Fibroblast of skin of scalp (primary cell): ENCODE measurements around the gene COX20.
"Not testable (repeated sequence)": the region's sequence is repeated elsewhere in the genome, so short reads cannot be mapped to it uniquely, and the experiment has no call there.

Experiments
- DNase-seq: peaks from one replicate; pipeline ENCODE4 v3.0.0-alpha.2; 2013

COX20 gene

DNA sequence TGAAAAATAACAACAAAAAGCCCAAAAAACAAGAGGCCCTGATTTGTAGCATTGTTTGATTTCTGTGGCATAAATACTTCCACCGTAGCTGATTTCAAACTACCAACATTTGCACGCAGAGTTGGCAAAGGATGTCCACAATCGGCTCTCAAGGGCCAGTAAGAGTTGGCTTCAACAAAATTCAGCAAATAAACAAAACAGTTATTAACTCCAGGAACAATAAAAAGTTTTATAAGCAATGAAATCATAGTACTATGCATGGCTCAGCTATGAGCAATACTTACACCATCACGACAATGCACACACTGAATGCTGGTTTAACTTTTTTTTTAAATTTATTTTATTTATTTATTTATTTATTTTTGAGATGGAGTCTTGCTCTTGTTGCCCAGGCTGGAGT, 8.7 kb upstream of the COX20 start:
- DNase-seq = no peak

DNA sequence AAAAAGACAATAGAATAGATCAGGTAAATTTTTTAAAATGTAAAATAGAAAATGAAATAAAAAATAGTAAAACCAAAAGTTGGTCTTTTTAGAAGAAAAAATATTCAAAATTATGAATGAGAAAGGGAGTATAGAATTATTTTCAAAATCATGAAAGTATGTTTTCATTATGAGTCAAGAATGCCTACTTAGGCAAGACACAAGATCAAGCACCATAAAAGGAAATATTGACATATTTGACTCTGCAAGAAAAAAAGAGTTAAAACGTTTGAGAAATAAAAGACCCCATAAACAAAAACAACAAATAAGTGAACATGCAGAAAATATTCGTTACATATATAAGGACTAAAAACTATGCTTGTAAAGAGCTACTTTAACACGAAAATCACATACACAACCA, 4.8 kb upstream of the COX20 start:
- DNase-seq = peak; percentile 57

DNA sequence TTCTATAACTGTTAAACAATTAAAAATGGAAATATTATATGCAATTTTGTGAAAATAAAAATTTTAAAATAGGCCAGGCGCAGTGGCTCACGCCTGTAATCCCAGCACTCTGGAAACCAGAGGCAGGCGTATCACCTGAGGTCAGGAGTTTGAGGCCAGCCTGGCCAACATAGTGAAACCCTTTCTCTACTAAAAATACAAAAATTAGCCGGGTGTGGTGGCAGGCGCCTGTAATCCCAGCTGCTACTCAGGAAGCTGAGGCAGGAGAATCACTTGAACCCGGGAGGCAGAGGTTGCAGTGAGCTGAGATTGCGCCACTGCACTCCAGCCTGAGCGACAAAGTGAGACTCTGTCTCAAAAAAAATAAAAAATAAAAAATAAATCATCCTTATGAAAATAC, 2.2 kb upstream of the COX20 start:
- DNase-seq = not testable (repeated sequence)

DNA sequence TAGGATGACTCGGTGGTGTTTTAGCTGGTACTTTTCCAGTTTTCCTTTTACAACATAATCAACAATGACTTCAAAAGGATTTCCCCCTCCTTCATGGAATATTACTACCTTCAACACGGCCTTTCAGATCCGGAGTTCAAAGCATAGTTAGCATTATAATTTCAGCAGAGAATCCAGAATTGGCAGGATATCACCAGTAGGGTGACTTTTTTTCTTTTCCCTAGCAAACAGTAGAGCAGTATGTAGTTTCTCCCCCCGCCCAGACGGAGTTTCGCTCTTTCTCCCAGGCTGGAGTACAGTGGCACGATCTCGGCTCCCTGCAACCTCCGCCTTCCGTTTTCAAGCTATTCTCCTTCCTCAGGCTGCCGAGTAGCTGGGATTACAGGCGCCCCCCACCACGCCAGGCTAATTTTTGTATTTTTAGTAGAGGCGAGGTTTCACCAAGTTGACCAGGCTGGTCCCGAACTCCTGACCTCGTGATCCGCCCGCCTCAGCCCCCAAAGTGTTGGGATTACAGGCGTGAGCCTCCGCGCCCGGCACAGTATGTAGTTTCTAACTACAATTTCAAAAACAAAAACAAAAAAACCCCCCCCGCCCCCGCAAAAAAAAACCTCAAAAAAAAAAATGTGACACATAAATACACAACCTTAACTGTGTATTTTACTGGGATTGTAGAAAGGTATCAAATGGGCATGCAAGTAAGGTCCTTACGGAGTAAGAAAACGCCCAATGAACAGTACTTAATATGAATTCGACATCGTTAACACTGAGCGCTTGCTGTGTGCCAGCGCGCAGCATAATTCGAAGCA, 1.5 kb upstream of the COX20 start:
- DNase-seq = peak; percentile 85

DNA sequence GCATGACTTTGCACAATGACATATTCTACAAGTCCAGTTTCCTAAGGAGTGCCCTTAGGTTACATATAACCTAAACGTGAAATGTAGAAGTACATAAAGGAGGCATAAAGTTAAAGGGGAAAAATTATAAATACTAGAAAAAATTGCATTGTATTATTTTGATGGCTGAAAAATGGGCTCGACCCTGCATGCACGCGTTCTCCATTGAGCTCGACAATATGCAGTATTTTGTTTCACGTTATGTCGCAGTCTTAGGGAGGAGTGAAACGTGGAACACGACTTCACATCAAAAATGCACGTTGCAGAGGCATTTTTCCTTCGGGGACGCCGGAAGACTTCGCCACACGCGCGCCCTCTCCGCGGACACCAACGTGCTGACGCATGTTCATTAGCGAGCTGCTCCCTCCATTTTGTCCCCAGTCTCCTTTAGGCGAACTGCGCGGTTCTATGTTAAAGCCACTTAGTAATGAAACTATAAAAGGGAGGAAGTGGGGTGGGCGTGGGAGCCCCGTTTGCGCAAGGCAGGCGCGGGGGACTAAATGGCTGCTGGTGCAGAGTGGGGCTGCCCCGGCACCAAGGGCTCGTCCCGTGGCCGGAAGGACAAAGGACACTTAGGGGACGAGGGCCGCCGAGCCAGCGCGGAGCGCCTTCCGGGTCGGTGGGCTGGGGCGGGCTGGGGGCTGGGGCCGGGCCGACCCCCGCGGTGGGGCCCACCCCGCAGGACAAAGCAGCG, 749 bp upstream of the COX20 start:
- peak; percentile 95 for DNase-seq

DNA sequence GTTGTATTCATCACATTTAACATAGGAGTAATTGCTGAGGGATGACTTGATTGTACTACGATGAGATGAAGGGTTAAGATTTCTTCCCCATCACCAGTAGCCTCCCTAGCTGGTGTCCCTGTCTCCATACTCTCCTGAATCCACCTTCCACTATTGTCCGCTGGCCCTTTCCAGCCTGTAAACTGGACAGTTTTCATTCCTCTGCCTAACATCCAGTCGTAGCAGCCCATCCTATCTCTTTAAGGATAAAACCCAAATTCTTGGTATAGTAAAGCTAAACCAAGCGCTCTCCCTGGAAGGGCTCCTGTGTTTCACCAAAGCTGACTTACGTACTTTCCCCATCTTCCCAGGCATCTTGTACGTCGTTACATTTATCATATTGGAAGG, 670 bp downstream of the COX20 start:
- DNase-seq = no peak

DNA sequence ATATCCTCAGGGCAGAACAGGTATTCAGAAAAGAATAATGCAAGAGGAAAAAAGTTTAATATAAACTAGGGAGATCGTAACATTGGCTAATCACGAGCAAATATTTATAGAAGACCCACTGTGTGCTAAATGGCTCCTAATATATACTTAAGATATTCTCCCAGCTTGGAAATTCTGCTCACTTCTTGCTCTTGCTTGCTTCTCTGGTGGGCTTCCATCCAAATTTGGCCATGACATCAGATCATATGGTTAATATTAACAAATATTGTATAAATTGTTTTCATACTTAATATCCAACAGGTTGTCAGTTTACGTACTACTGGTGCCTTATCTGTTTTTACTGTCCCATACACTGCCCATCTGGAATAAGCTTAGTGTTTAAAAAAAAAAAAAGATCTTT, 1.1 kb downstream of the COX20 start:
- no peak for DNase-seq

DNA sequence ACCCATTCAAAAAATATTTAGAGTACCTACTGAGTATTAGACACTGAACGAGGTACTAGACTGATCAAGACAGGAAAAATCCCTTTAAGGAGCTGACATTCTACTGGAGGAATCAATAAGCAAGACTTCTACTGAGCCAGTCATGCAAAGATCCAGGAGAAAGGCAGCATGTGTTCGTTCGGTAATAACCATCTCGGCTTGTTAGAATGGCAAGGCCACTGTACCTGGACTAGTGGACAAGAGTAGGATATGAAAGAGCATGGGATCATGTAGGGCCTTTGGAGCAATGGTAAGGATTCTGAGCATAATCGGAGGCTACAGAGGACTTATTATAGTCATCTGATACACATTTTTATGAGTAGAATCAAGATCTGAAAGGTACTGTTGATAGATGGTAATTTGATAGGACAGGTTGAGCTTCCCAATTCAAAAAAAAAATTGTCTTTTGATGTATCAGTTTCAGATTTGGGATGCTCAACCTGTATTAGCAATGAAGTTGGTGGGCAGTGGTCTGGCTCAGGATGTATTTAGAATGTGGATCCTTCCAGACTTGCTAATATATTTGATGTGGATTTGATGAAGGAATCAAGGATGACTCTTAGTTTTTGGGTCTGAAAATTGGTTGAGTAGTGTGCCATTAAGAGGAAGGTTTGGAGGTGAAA, 2.3 kb downstream of the COX20 start:
- DNase-seq = no peak

DNA sequence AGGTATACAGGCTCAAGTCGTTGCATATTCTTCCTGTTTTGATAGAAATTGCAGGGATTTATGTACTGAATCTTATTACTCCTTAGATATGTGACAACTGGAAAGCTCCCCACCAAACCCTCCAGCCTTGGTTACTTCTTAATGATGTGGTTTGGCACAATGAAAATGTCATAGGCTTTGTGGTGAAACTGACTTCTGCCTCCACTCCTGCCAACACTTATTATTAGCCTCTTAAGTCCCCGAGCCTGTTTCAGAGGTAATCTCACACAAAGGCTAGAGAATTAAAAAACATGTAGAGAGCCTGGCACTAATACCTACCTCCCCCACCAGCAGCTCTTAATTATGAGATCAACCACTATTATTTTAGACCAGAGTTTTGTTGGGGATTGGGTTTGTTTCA, 4.2 kb downstream of the COX20 start:
- no peak for DNase-seq

DNA sequence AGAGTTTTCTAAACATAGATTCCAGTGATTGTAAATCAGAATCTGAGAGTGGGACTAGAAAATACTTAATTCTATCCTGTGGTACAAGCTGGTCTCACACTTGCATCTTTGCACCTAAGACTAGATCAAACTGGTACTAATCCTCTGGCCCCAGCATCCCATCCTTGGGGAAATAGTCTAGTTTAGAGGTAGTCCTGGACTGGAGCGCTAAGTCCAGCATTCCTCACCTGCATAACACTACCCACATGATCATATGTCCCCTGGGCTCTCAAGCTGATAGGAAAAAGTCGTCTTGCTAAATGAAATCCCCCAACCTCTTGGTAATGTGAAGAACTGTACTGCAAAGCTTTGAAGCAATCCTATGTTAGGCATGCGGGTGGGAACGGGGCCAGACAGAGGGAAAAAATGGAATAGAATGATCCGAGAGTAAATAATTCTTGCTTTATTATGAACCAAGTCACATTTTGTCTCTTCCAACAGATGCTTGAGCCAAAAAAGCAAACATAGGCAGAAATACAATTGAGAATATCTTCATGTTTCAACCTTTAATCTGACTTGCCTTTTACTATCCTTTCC, 4.8 kb downstream of the COX20 start:
- DNase-seq = no peak

DNA sequence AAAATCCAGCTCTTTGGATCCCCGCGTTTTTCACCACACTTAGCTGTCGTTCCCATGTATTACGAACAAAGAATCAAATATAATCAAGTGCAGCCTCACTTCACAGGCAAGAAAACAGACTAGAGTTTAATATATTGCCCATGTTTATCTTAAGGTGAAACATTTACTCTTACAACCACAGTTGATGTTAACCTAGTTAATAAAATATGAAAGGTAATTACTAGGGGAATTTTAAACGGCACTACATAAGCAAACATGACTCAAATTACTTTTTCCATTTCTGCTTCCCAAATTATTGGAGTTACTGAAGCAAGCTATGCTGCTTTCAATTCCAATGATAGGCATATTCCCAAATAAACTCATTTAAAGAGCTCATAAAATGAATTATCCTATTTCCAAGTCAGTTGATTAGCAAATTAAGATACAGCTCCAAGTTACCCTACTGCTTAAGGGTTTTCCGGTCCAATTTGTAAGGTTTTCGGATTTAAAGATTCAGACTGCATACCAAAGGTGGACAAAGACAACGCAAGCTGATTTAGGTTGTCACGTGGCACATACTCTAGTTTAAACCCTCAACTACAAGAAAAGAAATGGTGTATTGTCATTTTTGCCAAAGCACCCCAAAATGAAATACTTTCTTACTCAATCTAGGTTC, 5.9 kb downstream of the COX20 start:
- no peak for DNase-seq

DNA sequence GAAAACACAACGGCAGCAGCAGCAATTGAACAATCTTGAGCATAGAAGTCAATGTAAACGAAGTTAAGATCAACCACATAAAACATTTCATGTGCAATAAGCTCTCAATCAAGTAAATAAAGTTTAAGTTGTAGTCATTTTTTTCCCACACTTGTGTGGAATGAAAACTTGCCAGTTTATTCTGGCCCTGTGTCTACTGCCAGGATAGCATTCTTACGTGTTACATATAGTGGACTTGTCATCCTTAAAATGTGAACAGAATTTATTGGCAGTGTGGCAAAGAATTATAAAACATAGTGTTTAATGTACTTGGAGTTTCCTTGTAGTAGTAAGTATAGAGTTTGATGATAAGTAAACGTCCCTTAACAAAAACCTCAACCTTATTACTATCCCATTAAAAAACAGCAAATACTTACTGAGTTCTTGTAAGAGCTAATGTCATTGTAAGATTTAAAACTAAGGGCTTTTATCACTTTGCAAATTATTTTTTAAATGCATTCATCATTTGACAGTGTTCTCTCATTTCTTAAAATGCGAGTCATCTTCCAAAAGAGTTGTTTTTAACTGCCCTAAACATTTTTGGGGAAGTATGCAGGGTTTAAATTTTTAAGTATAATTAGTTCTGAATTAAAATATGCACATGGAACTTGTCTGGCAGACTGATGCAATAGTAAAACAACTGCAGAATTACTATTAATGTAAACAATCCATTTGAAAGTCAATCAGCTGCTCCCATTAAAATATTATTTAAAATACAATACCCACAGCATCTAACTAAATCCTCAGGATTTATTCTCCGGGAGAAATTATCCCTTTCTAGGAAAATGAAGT, 7.9 kb downstream of the COX20 start:
- DNase-seq = peak; percentile 75

DNA sequence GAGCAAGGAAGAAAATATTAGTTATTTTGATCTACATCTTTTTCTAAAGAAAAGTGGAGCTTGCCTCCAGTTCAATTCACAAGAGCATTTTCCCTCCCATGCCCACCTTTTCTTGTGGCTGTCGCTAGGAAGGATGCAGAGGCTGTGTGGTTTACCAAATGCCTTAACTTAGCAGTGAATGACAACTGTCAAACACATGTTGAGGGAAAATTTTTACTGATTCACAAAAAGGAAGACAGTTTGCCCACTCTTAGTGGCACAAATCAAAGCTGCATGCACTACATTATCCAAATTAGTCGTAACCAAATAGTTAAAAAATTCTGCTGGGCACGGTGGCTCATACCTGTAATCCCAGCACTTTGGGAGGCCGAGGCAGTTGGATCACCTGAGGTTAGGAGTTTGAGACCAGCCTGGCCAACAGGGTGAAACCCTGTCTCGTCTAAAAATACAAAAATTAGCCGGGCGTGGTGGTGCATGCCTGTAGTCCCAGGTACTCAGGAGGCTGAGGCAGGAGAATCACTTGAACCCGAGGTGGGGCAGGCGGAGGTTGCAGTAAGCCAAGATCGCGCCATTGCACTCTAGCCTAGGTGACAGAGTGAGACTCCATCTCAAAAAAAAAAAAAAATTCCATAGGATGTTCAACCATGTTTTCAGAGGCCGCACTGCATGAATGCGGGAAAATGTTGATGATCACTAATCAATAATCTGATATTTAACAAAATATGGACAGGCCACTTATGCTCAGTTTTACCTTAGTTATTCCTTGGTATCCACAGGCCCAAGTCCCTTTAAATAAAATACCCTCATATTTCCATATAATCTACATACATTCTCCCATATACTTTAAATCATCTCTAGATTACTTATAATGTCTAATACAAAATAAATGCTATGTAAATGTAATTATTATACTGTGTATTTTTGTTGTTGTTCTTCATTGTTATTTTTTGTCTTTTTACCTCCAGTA, 9.0 kb downstream of the COX20 start:
- no peak for DNase-seq

DNA sequence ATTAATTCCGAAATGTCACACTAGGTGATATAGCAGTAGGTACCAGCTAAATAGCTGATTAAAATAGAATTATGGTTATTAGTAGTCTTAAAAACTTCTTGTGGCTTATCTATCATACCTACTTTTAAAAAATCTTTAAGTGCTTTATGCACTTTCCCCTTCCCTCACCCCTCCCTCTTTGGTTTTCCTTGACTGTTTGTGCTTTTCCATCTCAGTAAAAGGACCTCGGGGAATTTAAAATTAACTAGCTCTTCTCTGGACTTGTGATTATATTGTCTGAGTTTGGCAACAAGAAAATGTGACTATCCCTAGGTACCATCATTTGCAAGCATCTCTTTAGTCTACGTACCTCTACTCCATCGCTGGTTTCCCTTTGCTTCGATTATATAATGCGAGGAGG, 11.2 kb downstream of the COX20 start:
- no peak for DNase-seq

DNA sequence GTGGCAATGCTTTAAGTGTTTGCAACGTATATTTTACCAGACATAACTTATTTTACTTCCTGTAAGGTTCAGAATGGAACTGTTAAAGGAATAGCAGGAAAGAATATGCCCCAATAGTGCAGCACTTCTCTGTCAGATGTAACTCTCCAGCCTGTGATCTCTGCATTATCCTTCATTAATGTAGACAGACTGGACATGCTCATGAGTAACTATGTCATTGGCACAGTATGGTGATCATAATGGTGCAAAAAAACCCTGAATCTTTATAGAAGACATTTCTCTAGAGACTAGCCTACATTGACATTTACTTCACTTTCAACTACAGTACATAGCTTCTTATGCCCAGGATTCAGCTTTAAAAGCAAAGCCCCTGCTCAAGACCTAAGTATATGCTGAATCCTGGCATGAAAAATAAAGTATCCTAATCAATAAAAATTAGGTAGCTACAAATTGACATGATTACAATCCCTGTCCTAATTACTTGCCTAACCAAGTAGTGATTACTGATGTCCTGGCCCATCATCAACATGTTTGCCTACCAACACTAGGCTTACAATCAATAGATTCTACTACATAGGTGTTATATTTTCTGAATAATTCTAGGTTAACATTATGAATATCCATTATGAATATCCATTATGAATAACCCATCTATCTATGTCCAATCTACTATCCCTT, 13.9 kb downstream of the COX20 start:
- no peak for DNase-seq

DNA sequence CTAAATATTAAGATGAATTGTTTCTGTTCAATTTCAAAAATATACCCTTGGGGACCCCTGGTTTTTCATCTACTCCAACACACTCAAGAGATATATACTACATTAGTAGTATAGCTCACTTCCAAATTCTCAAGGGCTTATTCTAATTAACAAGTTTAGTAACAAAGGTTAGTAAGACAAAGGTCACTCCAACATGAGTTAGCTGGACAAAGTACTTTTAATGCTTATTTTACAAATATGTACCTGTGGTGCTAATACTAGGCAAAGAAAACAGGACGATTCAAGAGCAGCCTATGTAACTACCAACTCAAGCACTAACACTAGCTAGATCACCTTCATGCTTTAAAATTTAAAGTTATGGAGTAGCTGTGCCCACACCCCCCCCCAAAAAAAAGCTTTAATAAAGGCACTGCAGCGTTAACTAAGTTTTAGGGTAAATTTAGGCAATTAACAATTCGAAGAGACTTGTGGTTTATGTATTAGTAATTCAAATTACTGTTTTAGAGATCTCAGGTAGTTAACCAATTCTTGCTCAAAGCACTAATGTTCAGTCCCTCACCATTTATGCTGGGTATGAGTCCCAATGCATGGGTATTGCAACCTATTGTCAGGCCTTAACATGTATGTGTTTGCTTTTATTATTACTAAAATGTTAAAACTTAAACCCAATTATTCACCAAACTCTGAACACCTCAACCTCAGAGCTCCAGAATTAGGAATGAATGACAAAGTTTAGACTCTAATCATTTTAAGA, 14.8 kb downstream of the COX20 start:
- no peak for DNase-seq

DNA sequence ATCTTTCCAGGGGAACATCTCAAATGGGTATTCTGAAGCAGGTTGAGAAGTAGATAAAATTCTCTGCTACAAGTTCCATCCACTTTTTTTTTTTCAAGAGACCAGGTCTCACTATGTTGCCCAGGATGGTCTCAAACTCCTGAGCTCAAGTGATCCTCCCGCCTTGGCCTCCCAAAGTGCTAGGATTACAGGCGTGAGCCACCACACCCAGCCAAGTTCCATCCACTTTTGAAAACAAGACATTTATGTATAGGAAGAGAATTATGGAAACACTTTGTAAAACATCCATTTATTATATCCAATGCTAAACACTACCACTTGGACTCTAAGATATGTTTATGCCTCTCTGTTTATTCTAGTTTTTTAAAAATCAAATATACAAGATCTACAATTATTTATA, 15.4 kb downstream of the COX20 start:
- no peak for DNase-seq

DNA sequence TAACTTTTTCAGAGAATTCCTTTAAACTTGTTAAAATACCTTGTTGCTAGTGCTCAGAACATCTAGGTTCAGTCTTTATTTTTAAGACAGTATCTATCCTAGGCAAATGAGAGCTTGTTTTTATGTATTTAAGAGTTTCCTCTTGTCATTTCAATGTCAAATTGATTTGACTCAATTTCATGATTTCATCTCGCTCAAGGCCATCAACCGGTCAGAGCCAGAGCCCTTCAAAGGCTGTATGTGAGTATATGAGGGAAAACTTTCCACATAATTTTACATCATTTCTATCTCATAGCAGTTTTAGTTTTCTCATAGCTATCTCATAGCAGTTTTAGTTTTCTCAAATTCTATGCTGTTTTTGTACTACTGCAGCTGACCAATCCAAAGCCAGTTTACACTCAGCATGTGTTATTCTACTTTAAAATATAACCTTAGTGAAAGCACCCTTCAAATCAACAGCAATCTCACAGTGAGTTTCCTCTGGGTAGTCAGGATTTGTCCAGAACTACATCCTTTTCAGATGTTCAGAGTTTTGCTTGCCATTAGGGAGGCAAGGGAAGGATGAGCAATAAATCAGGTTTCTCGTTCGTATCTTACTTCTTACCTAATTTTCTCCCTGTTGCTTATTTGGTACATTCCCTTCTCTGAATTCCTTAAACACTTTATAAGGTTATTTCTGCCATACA, 16.2 kb downstream of the COX20 start:
- DNase-seq = no peak

DNA sequence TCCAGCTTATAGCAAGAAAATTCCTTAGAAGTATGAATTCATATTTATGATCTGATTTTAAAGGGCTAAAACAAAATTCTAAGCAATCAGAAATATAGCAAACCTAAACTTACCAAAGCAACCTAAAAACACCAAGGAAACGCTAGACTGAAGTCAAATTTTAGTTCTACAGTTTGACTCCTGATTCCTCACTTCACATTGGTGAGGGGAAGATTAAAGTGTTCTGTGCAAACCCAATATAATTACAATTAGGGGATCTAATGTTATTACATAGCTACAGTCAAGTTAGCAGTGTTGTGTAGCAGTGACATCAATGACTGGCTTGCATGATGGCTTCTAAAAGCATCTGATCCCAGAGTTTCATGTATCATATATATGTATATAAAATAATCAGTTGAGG, 17.2 kb downstream of the COX20 start:
- no peak for DNase-seq
